ENCODE data around the gene TFPT. TPM values are rescaled to one million over a fixed set of nuclear protein-coding genes. Genes with fewer than 3 reads are reported as not detected.

The TFPT gene
- total and polyA plus RNA-seq, 2 of the 13 experiments (the other 11 are each of a cell fraction or from before 2014, with no cell fraction given) = 8.4 to 10.7 TPM

DNA sequence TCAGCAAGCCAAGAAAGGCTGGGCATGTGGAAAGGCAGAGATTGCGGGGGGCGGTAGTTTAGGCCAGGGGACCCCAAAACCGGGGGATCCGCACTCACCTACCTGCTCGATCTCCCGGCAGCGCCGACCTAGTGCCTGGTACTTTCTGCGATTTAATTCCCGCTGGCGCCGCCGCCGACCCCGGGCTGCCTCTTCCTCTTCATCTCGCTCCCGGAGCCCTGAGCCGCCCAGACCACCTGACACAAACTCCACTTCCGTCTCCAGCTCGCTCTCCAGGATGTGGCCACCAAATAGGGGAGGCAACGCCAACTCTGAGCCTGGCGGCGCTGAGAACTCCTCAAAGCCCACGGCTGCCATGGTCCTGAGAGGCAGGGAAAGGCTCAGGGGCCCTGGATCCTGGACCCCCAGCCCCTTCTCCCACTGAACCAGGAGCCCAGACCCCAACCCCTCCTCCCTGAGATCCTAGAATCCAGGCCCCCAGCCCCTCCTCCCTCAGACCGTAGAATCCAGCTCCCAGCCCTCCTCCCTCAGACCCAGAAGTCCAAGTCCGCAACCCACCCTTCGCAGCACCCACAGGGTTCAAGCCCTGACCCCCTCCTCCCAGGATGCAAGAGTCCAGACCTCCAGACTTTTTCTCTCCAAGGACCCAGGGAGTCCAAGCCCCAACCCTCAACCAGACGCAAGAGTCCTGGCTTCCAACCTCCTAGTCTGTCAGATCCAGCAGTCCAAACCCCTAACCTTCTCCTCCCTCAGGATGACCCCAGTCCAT, 933 bp downstream of the TFPT start:
- CTCF ChIA-PET (ENCODE audit: low intra/inter-chr PET ratio, low total read pairs) = no interaction called here
- no peaks in the 10 kb centered on the region for H3K9me3 ChIP-seq (ENCODE audit: low read length)
- H4K20me1 ChIP-seq (ENCODE audit: insufficient read depth, low read length) = no peaks in the 10 kb centered on the region
- peak overlapping the region; percentile 77 to 91 (median 82) for H3K4me3 ChIP-seq (replicated peaks in 1 of 3; ENCODE audit: insufficient read depth in 1 of 3, low read depth in 2 of 3, low read length in 3 of 3)
- no peak overlapping the region for H2AFZ ChIP-seq (ENCODE audit: low read length)
- in situ Hi-C loops (cut with HindIII; ENCODE audit: extremely low pct_ligation_motif_present, low pct_unique_long_range_greater_than_20kb) (no loop called here), intact Hi-C loops (cut with micrococcal nuclease; ENCODE audit: unreplicated experiment) (no loop called here)
- peaks cover 21% of the 10 kb centered on the region for H3K4me1 ChIP-seq (ENCODE audit: insufficient read depth, low read length)
- DNase-seq (ENCODE audit: low spot score) (no peak), ATAC-seq (no peak), FAIRE-seq (no peak)
- BruUV-seq (replicated peaks) = no TSS peak
- peak overlapping the region; percentile 88 for H3K27ac ChIP-seq (ENCODE audit: extremely low read length, insufficient read depth, low read length)
- peak overlapping the region; percentile 86 for H3K9ac ChIP-seq (ENCODE audit: insufficient read depth, low read depth, low read length)
- peaks cover 8 to 31% of the 10 kb centered on the region in 2 experiments; a peak in 4 of 5 replicates for H3K36me3 ChIP-seq (replicated peaks in 1 of 2; ENCODE audit: control insufficient read depth in 1 of 2, insufficient read depth in 2 of 2, low read length in 2 of 2)
- H3K4me2 ChIP-seq (ENCODE audit: low read depth, low read length) = peak overlapping the region; percentile 79
- POLR2A ChIA-PET = interaction anchor here (1.0 to 2.6 kb wide), 7 partner anchors 12 to 248 kb away, joined by 3 to 38 read pairs (median 9); partner anchors contain the start of genes CNOT3, LENG1, MBOAT7 and NDUFA3
- H3K79me2 ChIP-seq (ENCODE audit: insufficient read depth, low read length) = peaks cover 22% of the 10 kb centered on the region
- no peaks in the 10 kb centered on the region; a peak in 1 of 5 replicates for H3K27me3 ChIP-seq (ENCODE audit: control insufficient read depth in 1 of 2, insufficient read depth in 2 of 2, low read length in 2 of 2)
- 86% methylated on average over 28 of the region's 28 CpGs for WGBS (ENCODE audit: low lambda C conversion rate)
- TF ChIP-seq ZC3H4 (CRISPR knock-in tag; IDR thresholded peaks at IDR 0.05; ENCODE audit: borderline replicate concordance) (no peak), NCOA1 (CRISPR knock-in tag; IDR thresholded peaks at IDR 0.05) (0 out of 2 replicates have a peak, but pooled peaks have one; percentile 61), PCBP1 (IDR thresholded peaks at IDR 0.05; ENCODE audit: borderline replicate concordance, low read depth, low read length) (no peak), TBX2 (CRISPR knock-in tag; IDR thresholded peaks at IDR 0.05; ENCODE audit: borderline replicate concordance) (no peak), AGO2 (optimal IDR thresholded peaks at IDR 0.05; ENCODE audit: low read depth, low read length) (peak; percentile 86), ZNF556 (CRISPR knock-in tag; IDR thresholded peaks at IDR 0.05; ENCODE audit: borderline replicate concordance) (no peak), ZNF441 (CRISPR knock-in tag; IDR thresholded peaks at IDR 0.05; ENCODE audit: borderline replicate concordance) (no peak), SIN3A (IDR thresholded peaks at IDR 0.05; ENCODE audit: borderline replicate concordance, low read depth, low read length) (no peak), NFATC3 (CRISPR knock-in tag; IDR thresholded peaks at IDR 0.05) (no peak), RBM22 (optimal IDR thresholded peaks at IDR 0.05; ENCODE audit: low read length) (no peak), ZFP82 (CRISPR knock-in tag; IDR thresholded peaks at IDR 0.05; ENCODE audit: borderline replicate concordance) (no peak), SRF (IDR thresholded peaks at IDR 0.05; ENCODE audit: low read depth, low read length) (0 out of 2 replicates have a peak, but pooled peaks have one; percentile 13), JDP2 (CRISPR knock-in tag; IDR thresholded peaks at IDR 0.05; ENCODE audit: borderline replicate concordance) (no peak), RFXANK (CRISPR knock-in tag; IDR thresholded peaks at IDR 0.05) (no peak), ZSCAN20 (CRISPR knock-in tag; IDR thresholded peaks at IDR 0.05; ENCODE audit: borderline replicate concordance) (no peak), RBFOX2 (IDR thresholded peaks at IDR 0.05; ENCODE audit: low read depth, low read length) (peak; percentile 54)
- TF ChIP-seq, protein P1, sequence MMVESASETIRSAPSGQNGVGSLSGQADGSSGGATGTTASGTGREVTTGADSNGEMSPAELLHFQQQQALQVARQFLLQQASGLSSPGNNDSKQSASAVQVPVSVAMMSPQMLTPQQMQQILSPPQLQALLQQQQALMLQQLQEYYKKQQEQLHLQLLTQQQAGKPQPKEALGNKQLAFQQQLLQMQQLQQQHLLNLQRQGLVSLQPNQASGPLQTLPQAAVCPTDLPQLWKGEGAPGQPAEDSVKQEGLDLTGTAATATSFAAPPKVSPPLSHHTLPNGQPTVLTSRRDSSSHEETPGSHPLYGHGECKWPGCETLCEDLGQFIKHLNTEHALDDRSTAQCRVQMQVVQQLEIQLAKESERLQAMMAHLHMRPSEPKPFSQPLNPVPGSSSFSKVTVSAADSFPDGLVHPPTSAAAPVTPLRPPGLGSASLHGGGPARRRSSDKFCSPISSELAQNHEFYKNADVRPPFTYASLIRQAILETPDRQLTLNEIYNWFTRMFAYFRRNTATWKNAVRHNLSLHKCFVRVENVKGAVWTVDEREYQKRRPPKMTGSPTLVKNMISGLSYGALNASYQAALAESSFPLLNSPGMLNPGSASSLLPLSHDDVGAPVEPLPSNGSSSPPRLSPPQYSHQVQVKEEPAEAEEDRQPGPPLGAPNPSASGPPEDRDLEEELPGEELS (CRISPR knock-in tag; IDR thresholded peaks at IDR 0.05) = no peak
- TF ChIP-seq, protein P2, sequence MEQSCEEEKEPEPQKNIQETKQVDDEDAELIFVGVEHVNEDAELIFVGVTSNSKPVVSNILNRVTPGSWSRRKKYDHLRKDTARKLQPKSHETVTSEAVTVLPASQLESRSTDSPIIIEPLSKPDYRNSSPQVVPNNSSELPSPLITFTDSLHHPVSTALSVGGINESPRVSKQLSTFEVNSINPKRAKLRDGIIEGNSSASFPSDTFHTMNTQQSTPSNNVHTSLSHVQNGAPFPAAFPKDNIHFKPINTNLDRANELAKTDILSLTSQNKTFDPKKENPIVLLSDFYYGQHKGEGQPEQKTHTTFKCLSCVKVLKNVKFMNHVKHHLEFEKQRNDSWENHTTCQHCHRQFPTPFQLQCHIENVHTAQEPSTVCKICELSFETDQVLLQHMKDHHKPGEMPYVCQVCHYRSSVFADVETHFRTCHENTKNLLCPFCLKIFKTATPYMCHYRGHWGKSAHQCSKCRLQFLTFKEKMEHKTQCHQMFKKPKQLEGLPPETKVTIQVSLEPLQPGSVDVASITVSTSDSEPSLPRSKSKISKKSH (CRISPR knock-in tag; IDR thresholded peaks at IDR 0.05; ENCODE audit: borderline replicate concordance) = no peak
- TF ChIP-seq, protein P3, sequence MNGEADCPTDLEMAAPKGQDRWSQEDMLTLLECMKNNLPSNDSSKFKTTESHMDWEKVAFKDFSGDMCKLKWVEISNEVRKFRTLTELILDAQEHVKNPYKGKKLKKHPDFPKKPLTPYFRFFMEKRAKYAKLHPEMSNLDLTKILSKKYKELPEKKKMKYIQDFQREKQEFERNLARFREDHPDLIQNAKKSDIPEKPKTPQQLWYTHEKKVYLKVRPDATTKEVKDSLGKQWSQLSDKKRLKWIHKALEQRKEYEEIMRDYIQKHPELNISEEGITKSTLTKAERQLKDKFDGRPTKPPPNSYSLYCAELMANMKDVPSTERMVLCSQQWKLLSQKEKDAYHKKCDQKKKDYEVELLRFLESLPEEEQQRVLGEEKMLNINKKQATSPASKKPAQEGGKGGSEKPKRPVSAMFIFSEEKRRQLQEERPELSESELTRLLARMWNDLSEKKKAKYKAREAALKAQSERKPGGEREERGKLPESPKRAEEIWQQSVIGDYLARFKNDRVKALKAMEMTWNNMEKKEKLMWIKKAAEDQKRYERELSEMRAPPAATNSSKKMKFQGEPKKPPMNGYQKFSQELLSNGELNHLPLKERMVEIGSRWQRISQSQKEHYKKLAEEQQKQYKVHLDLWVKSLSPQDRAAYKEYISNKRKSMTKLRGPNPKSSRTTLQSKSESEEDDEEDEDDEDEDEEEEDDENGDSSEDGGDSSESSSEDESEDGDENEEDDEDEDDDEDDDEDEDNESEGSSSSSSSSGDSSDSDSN (CRISPR knock-in tag; IDR thresholded peaks at IDR 0.05) = no peak
